LNCaP clone FGC (cell line): ENCODE data around the gene PTPN14.
"Not testable (repeated sequence)": the region's sequence is repeated elsewhere in the genome, so short reads cannot be mapped to it uniquely, and the experiment has no call there.

Experiments
- DNase-seq: peaks from one replicate; pipeline ENCODE4 v3.0.0-alpha.2; 2011; ENCODE audit warnings: low read depth
- H3K4me3 ChIP-seq: 2 replicates; pipeline ENCODE4 v1.5.1; 2011; ENCODE audit warnings: mild to moderate bottlenecking, low read depth, low read length, control low read depth
- TF ChIP-seq, protein P1 (sequence below): IDR thresholded peaks from 2 replicates; pipeline ENCODE4 v1.5.1; 2012; ENCODE audit warnings: mild to moderate bottlenecking; ENCODE audit not compliant: control insufficient read depth, insufficient read depth; ENCODE audit errors: extremely low read depth

The PTPN14 gene

DNA sequence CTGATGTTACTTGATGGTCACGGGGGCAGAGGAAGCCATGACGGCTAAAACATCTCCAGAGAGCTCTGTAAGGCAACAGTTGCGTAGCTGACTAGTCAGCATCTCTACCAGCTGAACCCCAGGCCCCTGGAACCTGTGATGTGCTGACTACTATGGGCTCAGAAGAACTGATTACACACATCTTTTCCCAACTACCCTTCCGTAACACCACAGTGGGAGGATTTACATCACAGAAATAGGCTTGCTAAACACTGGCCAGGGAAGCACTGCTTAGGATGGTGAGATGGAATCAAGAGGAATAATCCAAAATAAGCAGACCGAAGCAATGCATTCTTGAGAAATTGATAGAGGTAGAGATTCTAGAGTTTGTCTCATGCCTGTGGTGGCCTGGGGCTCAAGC is 148.0 kb downstream of the PTPN14 start:
- no peak for DNase-seq
- TF ChIP-seq, protein P1, sequence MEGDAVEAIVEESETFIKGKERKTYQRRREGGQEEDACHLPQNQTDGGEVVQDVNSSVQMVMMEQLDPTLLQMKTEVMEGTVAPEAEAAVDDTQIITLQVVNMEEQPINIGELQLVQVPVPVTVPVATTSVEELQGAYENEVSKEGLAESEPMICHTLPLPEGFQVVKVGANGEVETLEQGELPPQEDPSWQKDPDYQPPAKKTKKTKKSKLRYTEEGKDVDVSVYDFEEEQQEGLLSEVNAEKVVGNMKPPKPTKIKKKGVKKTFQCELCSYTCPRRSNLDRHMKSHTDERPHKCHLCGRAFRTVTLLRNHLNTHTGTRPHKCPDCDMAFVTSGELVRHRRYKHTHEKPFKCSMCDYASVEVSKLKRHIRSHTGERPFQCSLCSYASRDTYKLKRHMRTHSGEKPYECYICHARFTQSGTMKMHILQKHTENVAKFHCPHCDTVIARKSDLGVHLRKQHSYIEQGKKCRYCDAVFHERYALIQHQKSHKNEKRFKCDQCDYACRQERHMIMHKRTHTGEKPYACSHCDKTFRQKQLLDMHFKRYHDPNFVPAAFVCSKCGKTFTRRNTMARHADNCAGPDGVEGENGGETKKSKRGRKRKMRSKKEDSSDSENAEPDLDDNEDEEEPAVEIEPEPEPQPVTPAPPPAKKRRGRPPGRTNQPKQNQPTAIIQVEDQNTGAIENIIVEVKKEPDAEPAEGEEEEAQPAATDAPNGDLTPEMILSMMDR: no peak
- H3K4me3 ChIP-seq: no peak overlapping the region

DNA sequence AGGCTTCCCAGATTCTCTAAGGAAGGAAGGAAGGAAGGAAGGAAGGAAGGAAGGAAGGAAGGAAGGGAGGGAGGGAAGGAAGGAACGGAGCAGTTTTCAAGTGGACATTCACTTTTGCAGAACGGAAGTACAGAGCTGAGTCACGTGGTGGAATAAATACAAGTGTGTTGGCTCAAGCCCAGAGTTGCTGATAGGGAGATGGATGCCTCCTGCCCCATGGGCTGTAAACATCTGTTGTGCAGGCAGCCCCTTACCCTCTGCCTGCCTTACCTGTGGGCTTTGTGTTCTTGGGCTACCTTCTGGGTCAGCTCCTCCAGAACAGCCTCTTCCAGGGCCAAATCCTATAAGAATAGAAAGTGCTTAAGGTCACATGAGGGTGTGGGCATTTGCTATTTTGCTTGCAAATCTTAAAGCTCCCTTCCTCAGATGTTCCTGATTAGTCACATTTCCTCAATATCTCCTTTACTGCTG is 148.8 kb downstream of the PTPN14 start:
- no peak overlapping the region for H3K4me3 ChIP-seq
- no peak for DNase-seq
- TF ChIP-seq, protein P1: no peak

DNA sequence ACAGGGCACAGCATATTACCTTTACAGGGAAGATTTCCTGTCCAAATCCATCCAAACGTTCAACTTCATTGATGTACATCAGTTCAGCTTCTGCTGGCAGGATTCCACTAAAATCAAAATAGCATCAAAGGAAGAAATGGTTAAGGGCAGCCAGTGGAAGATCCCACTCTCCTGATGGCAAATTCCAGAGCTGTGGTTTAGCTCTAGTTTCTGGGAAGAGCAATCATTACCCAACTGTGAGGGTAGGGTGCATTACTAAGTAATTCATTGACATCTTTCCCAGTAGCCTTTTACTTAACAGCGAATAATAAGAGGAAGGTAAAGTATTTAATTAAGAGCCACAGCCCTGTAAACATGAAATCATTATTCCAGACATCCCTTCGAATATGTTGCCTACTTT is 149.7 kb downstream of the PTPN14 start:
- no peak overlapping the region for H3K4me3 ChIP-seq
- TF ChIP-seq, protein P1: no peak
- no peak for DNase-seq

DNA sequence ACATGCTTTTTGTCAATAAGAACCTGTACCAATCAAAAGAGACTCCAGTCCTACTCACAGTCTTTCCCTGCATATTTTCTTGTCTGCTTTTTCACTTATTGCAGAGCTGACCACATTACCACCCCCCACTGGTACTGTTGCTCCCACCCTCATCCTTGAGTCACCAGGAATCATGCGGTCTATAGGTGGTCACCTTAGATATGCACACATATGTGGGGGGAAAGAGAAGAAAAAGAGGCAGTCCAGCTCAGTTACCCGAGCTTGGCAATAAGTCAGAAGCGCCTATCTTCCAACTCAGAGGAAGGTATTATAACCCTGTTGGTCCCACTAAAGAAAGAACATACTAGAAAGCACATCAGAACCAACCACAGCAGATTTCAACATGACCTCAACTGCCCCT is 151.3 kb downstream of the PTPN14 start:
- DNase-seq: no peak
- H3K4me3 ChIP-seq: no peak overlapping the region
- TF ChIP-seq, protein P1: no peak

DNA sequence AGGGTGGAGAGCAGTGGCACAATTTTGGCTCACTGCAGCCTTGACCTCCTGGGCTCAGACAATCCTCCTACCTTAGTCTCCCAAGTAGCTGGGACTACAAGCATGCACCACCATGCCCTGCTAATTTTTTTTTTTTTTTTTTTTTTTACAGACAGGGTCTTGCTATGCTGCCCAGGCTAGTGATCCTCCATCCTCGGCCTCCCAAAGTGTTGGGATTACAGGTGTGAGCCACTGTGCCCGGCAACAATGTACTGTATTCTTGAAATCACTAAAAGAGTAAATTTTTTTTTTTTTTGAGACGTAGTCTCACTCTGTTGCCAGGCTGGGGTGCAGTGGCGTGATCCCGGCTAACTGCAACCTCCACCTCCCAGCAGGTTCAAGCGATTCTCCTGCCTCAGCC is 152.9 kb downstream of the PTPN14 start:
- no peak for DNase-seq
- TF ChIP-seq, protein P1: no peak
- H3K4me3 ChIP-seq: no peak overlapping the region

DNA sequence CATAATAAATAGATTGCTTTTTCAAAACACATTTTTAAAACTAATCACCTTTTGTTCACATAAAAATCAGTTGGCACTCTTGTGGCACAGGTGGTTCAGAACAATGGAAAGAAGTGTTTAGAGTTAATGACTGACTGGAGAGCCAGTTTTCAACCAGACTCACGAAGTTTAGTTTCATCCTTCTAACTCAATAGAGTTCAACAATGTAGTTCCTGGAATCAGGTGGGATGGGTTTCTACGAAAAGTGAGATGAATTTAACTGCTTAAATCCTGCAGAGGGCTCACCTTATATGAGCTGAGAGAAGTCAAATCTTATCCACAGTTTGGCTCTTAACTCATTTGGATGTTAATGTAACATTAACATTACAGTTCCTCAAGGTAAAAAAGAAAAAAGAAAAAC is 153.9 kb downstream of the PTPN14 start:
- TF ChIP-seq, protein P1: no peak

DNA sequence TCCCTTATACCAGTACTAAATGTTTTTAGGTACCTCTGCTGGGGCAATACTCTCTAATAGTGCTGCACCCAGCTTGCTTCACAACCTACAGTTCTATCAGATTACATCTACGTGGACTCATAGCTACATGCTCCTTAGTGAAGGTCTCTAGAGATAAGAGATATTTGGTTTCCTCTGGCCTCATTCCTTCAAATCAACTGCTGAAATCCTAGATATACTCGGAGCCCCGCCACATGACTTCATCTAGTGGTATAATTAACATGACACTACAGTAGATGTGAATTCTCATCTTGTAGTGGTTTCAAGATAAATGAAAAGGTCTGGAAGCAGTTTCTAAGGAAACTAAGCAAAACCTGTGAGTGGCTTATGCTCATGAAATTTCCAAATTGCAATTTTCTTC is 155.1 kb downstream of the PTPN14 start:
- TF ChIP-seq, protein P1: no peak
- no peak for DNase-seq
- no peak overlapping the region for H3K4me3 ChIP-seq

More for the DNA sequence above, 153.9 kb downstream of the PTPN14 start:
- H3K4me3 ChIP-seq: no peak overlapping the region
- DNase-seq: no peak

DNA sequence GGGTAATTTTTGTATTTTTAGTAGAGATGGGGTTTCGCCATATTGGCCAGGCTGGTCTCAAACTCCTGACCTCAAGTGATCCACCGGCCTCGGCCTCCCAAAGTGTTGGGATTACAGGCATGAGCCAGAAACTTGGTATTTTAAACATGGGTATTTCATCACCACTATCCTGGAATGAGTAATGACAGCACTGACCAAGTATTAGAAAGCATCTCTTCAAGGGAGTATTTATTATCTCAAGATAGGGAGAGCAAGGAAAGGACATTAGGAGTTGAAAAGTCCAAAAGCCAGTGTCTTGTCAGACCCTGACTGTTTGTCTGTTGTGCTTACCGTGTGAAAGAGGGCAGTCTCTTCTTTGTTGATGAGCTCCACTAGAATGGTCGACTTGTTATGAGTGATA is 156.8 kb downstream of the PTPN14 start:
- H3K4me3 ChIP-seq, DNase-seq: not testable (repeated sequence)
